ENCODE results near the gene NUCB1.

- TF ChIP-seq, protein P1, sequence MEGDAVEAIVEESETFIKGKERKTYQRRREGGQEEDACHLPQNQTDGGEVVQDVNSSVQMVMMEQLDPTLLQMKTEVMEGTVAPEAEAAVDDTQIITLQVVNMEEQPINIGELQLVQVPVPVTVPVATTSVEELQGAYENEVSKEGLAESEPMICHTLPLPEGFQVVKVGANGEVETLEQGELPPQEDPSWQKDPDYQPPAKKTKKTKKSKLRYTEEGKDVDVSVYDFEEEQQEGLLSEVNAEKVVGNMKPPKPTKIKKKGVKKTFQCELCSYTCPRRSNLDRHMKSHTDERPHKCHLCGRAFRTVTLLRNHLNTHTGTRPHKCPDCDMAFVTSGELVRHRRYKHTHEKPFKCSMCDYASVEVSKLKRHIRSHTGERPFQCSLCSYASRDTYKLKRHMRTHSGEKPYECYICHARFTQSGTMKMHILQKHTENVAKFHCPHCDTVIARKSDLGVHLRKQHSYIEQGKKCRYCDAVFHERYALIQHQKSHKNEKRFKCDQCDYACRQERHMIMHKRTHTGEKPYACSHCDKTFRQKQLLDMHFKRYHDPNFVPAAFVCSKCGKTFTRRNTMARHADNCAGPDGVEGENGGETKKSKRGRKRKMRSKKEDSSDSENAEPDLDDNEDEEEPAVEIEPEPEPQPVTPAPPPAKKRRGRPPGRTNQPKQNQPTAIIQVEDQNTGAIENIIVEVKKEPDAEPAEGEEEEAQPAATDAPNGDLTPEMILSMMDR (optimal IDR thresholded peaks at IDR 0.05 in 1 of 3, IDR thresholded peaks at IDR 0.05 in 1 of 3, conservative IDR thresholded peaks at IDR 0.05 in 1 of 3; ENCODE audit: extremely low read depth in 1 of 3, insufficient read depth in 2 of 3, low read length in 3 of 3) = no peak
- no peak for TF ChIP-seq EZH2 (IDR thresholded peaks at IDR 0.05; ENCODE audit: low read length)
Measured at GRCh38 chr19:48969276-48970138, 69.4 kb downstream of the NUCB1 start.

Measured in keratinocyte (primary cell).